ENCODE data around the gene ELF3.
"Not testable (repeated sequence)": the region's sequence is repeated elsewhere in the genome, so short reads cannot be mapped to it uniquely, and the experiment has no call there.

ELF3 gene

GRCh38 chr1:202015662-202015937, 5.2 kb downstream of the ELF3 start:
- H3K4me3 ChIP-seq (ENCODE audit: low read depth, low read length), result no peak overlapping the region
- no peak for TF ChIP-seq CTCF (IDR thresholded peaks at IDR 0.05; ENCODE audit: borderline replicate concordance, insufficient read depth, low read depth, low read length)

GRCh38 chr1:202016022-202016810, 5.8 kb downstream of the ELF3 start:
- H3K4me3 ChIP-seq (ENCODE audit: low read depth, low read length), result no peak overlapping the region
- no peak for TF ChIP-seq CTCF (IDR thresholded peaks at IDR 0.05; ENCODE audit: borderline replicate concordance, insufficient read depth, low read depth, low read length)

GRCh38 chr1:202016811-202017748, 6.7 kb downstream of the ELF3 start:
- no peak overlapping the region for H3K4me3 ChIP-seq (ENCODE audit: low read depth, low read length)
- no peak for TF ChIP-seq CTCF (IDR thresholded peaks at IDR 0.05; ENCODE audit: borderline replicate concordance, insufficient read depth, low read depth, low read length)

GRCh38 chr1:202017749-202018467, 7.5 kb downstream of the ELF3 start:
- no peak overlapping the region for H3K4me3 ChIP-seq (ENCODE audit: low read depth, low read length)

GRCh38 chr1:202018468-202019234, 8.3 kb downstream of the ELF3 start:
- no peak for TF ChIP-seq CTCF (IDR thresholded peaks at IDR 0.05; ENCODE audit: borderline replicate concordance, insufficient read depth, low read depth, low read length)
- no peak overlapping the region for H3K4me3 ChIP-seq (ENCODE audit: low read depth, low read length)

More at GRCh38 chr1:202017749-202018467, 7.5 kb downstream of the ELF3 start:
- TF ChIP-seq CTCF (IDR thresholded peaks at IDR 0.05; ENCODE audit: borderline replicate concordance, insufficient read depth, low read depth, low read length), result no peak

GRCh38 chr1:202019235-202019558, 8.8 kb downstream of the ELF3 start:
- H3K4me3 ChIP-seq (ENCODE audit: low read depth, low read length), result not testable (repeated sequence)

- TF ChIP-seq CTCF (IDR thresholded peaks at IDR 0.05; ENCODE audit: borderline replicate concordance, insufficient read depth, low read depth, low read length), result no peak
- H3K4me3 ChIP-seq (ENCODE audit: low read depth, low read length), result no peak overlapping the region
These were observed 12.6 kb downstream of the ELF3 start for GRCh38 chr1:202023001-202023433.
